A549 (cell line): ENCODE measurements around the gene BCO1. TPM values are rescaled to one million over a fixed set of nuclear protein-coding genes. Genes with fewer than 3 reads are reported as not detected.

Source experiments
- ATAC-seq, 2 experiments: fragments of 200-7000 bp in 1 of 2; fragments of >200 bp in 1 of 2; cut with Nextera tagmentation in 1 of 2; cut with Tn5 transposase in 1 of 2; 3 replicates each; pipeline versions ENCODE4 v1.8.0 to v1.9.1; 2018 to 2020; ENCODE audit warnings: mild to moderate bottlenecking in 1 of 2, moderate library complexity in 1 of 2
- CTCF ChIA-PET: fragments of 300-600 bp; sonication (Branson Sonifier 250); formaldehyde crosslinking; extraction: SDS; loops from one replicate; lab custom pipeline; 2021; ENCODE audit warnings: antibody characterized with exemption, inconsistent platforms; lab: Yijun Ruan, JAX
- POLR2A ChIA-PET: fragments of 350-600 bp; formaldehyde crosslinking; extraction: SDS; loops from one replicate; lab custom pipeline; 2021; ENCODE audit warnings: antibody characterized with exemption, inconsistent platforms; lab: Yijun Ruan, JAX
- DNase-seq, 2 experiments: peaks; one replicate each; pipeline versions ENCODE4 v3.0.0 to v3.0.0-alpha.2; 2011 to 2016; ENCODE audit warnings: low read depth in 1 of 2, low spot score in 1 of 2
- FAIRE-seq: peaks from 2 replicates; lab custom pipeline; 2011; peaks lifted over from hg19 to GRCh38; lab: Jason Lieb, UNC
- H3K27ac ChIP-seq, 2 experiments: fragments of >200 bp; sonication (Bioruptor Twin); formaldehyde crosslinking; 3 replicates each; pipeline ENCODE4 v1.5.1; 2016 to 2017
- H3K4me1 ChIP-seq: fragments of >200 bp; sonication (Bioruptor Twin); formaldehyde crosslinking; 3 replicates; pipeline ENCODE4 v1.6.1; 2016
- H3K4me2 ChIP-seq: fragments of >200 bp; sonication (Bioruptor Twin); formaldehyde crosslinking; 3 replicates; pipeline ENCODE4 v1.6.1; 2016
- H3K4me3 ChIP-seq: fragments of >200 bp; sonication (Bioruptor Twin); formaldehyde crosslinking; 3 replicates; pipeline ENCODE4 v1.5.1; 2016
- H3K9me3 ChIP-seq: fragments of >200 bp; sonication (Bioruptor Twin); formaldehyde crosslinking; 3 replicates; pipeline ENCODE4 v1.6.1; 2016
- ATOH8 ChIP-seq: fragments of 250-450 bp; sonication (Bioruptor Pico); IDR thresholded peaks from 2 replicates; pipeline ENCODE4 v1.5.0; 2020; ENCODE audit warnings: low read depth, mild to moderate bottlenecking, moderate library complexity
- CBX2 ChIP-seq: fragments of 200-600 bp; sonication (generic); IDR thresholded peaks from 2 replicates; pipeline ENCODE4 v1.6.1; 2016; ENCODE audit warnings: low read depth, mild to moderate bottlenecking, borderline replicate concordance
- CBX8 ChIP-seq: fragments of 200-600 bp; sonication (generic); IDR thresholded peaks from 2 replicates; pipeline ENCODE4 v1.6.1; 2016
- CEBPB ChIP-seq, 2 experiments: fragments of >200 bp in 1 of 2; sonication (Bioruptor Twin) in 1 of 2; formaldehyde crosslinking in 1 of 2; IDR thresholded peaks; 2 replicates each; pipeline ENCODE4 v1.6.1; 2012 to 2016
- E2F6 ChIP-seq: IDR thresholded peaks from 2 replicates; pipeline ENCODE4 v1.6.1; 2012; ENCODE audit warnings: low read depth, borderline replicate concordance
- EHF ChIP-seq: fragments of 250-450 bp; sonication (Bioruptor Pico); IDR thresholded peaks from 2 replicates; pipeline ENCODE4 v1.5.0; 2020; ENCODE audit warnings: mild to moderate bottlenecking
- EHMT2 ChIP-seq: fragments of 200-600 bp; sonication (generic); IDR thresholded peaks from 2 replicates; pipeline ENCODE4 v1.6.1; 2016; ENCODE audit warnings: antibody characterized with exemption, low read depth, mild to moderate bottlenecking, moderate library complexity
- ELK1 ChIP-seq: fragments of 150-350 bp; IDR thresholded peaks from 2 replicates; pipeline ENCODE4 v1.6.1; 2014; ENCODE audit warnings: low read depth, mild to moderate bottlenecking, low read length
- EP300 ChIP-seq, 2 experiments: fragments of >200 bp; sonication (Bioruptor Twin); formaldehyde crosslinking; IDR thresholded peaks; 2 replicates in 1 of 2; 3 replicates in 1 of 2; pipeline ENCODE4 v1.6.1; 2016 to 2017
- FOSB ChIP-seq: fragments of 250-450 bp; sonication (Bioruptor Pico); IDR thresholded peaks from 2 replicates; pipeline ENCODE4 v1.5.0; 2020; ENCODE audit warnings: mild to moderate bottlenecking, moderate library complexity
- HDAC2 ChIP-seq: fragments of 200-600 bp; sonication (generic); IDR thresholded peaks from 2 replicates; pipeline ENCODE4 v1.6.1; 2016
- HOXA7 ChIP-seq: fragments of 250-450 bp; sonication (Bioruptor Pico); IDR thresholded peaks from 2 replicates; pipeline ENCODE4 v1.5.0; 2020; ENCODE audit warnings: mild to moderate bottlenecking, moderate library complexity
- HOXB13 ChIP-seq: fragments of 250-450 bp; sonication (Bioruptor Pico); IDR thresholded peaks from 2 replicates; pipeline ENCODE4 v1.5.0; 2020; ENCODE audit warnings: low read depth, mild to moderate bottlenecking, moderate library complexity
- HOXB5 ChIP-seq: fragments of 250-450 bp; sonication (Bioruptor Pico); IDR thresholded peaks from 2 replicates; pipeline ENCODE4 v1.5.0; 2020; ENCODE audit warnings: mild to moderate bottlenecking, moderate library complexity
- JUN ChIP-seq, 2 experiments: fragments of >200 bp; sonication (Bioruptor Twin); formaldehyde crosslinking; IDR thresholded peaks; 2 replicates in 1 of 2; 3 replicates in 1 of 2; pipeline ENCODE4 v1.6.1; 2016 to 2017
- MAFK ChIP-seq: fragments of 450-650 bp; IDR thresholded peaks from 2 replicates; pipeline ENCODE4 v1.6.1; 2014; ENCODE audit not compliant: partially characterized antibody
- MAZ ChIP-seq: fragments of 150-350 bp; IDR thresholded peaks from 2 replicates; pipeline ENCODE4 v1.6.1; 2014; ENCODE audit warnings: antibody characterized with exemption, low read depth, low read length, borderline replicate concordance
- NFE2L2 ChIP-seq: fragments of 150-350 bp; conservative IDR thresholded peaks from 2 replicates; pipeline ENCODE4 v1.6.1; 2014; ENCODE audit warnings: low read length
- RAD21 ChIP-seq, 2 experiments: fragments of >200 bp in 1 of 2; sonication (Bioruptor Twin) in 1 of 2; formaldehyde crosslinking in 1 of 2; IDR thresholded peaks in 1 of 2; conservative IDR thresholded peaks in 1 of 2; 2 replicates in 1 of 2; 3 replicates in 1 of 2; pipeline ENCODE4 v1.6.1; 2012 to 2018; ENCODE audit warnings: inconsistent platforms in 1 of 2
- REST ChIP-seq: fragments of 200-600 bp; sonication (generic); IDR thresholded peaks from 2 replicates; pipeline ENCODE4 v1.6.1; 2016; ENCODE audit warnings: antibody characterized with exemption, mild to moderate bottlenecking, moderate library complexity
- SREBF2 ChIP-seq: fragments of 450-650 bp; IDR thresholded peaks from 2 replicates; pipeline ENCODE4 v1.6.1; 2014; ENCODE audit warnings: mild to moderate bottlenecking, moderate library complexity
- TFCP2L1 ChIP-seq: fragments of 250-450 bp; sonication (Bioruptor Pico); IDR thresholded peaks from 2 replicates; pipeline ENCODE4 v1.5.0; 2021; ENCODE audit warnings: mild to moderate bottlenecking
- ZC3H11A ChIP-seq: fragments of 450-650 bp; IDR thresholded peaks from 2 replicates; pipeline ENCODE4 v1.6.1; 2014; ENCODE audit warnings: antibody characterized with exemption, mild to moderate bottlenecking
- ZNF302 ChIP-seq: fragments of 250-450 bp; sonication (Bioruptor Pico); IDR thresholded peaks from 2 replicates; pipeline ENCODE4 v1.9.0; 2021; ENCODE audit warnings: inconsistent platforms, mild to moderate bottlenecking, moderate library complexity
- ZSCAN20 ChIP-seq: fragments of 250-450 bp; sonication (Bioruptor Pico); IDR thresholded peaks from 2 replicates; pipeline ENCODE4 v1.8.0; 2022; ENCODE audit warnings: mild to moderate bottlenecking, moderate library complexity
- WGBS: methylation state at CpG from one replicate; pipeline ENCODE4 v1.1.6; 2017; ENCODE audit errors: missing lambda C conversion rate; 5-methylcytosine and 5-hydroxymethylcytosine counted together
- polyA plus RNA-seq, 4 experiments: library from polyadenylated mRNA; depleted of rRNA in 3 of 4; stranded (reverse); fragments of >200 nt; fragmentation: RNase III in 1 of 4; extraction: RNeasy Plus Mini Kit Qiagen cat#74134 plus additional on column Dnase treatment in 1 of 4; gene quantifications; 2 replicates in 3 of 4; 3 replicates in 1 of 4; pipeline ENCODE4 v1.2.3, GENCODE V29; 2011 to 2017

BCO1 gene
- polyA plus RNA-seq, 2 of the 4 experiments (the other 2 are of a cell fraction) = 5.0 to 6.2 TPM

DNA sequence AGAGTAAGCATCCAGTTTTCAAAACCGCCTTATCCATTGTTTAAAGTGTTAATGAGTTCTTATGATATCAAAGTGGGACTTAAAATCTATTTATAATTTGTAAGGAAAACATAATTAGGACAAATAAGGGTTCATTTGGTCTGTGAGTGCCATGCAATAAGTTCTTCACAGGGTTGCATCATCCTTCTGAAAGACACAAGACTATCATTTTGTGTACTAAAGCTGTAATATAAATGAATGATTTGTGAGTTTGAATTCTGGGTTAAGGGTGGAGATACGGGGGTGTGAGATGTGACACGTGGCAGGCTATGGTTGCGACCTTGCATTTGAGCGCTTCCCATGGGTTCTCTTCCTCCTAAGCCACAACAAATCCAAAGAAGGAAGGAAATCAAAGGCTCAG, 83.0 kb downstream of the BCO1 start:
- H3K9me3 ChIP-seq = no peaks in the 10 kb centered on the region
- H3K4me1 ChIP-seq = peaks cover 32% of the 10 kb centered on the region
- FAIRE-seq (no peak), ATAC-seq (no peak), DNase-seq (no peak)
- TF ChIP-seq ELK1 = no peak
- no peak for TF ChIP-seq HDAC2
- TF ChIP-seq HOXB5 = no peak
- TF ChIP-seq MAZ = no peak
- no peak for TF ChIP-seq EP300 (IDR thresholded peaks at IDR 0.05)
- no peak for TF ChIP-seq FOSB
- TF ChIP-seq HOXA7 (CRISPR knock-in tag) = no peak
- TF ChIP-seq CEBPB (IDR thresholded peaks at IDR 0.05) = no peak
- no peak for TF ChIP-seq NFE2L2
- TF ChIP-seq RAD21 (conservative IDR thresholded peaks at IDR 0.05 in 1 of 2, IDR thresholded peaks at IDR 0.05 in 1 of 2) = no peak
- H3K27ac ChIP-seq = no peak overlapping the region
- 89% methylated on average over 5 of the region's 5 CpGs for WGBS
- no peak overlapping the region for H3K4me3 ChIP-seq
- POLR2A ChIA-PET = no interaction called here
- CTCF ChIA-PET = interaction anchor here (0.6 kb wide), 1 partner anchor 117 kb away, joined by 3 read pairs; no protein-coding TSS in a partner anchor
- H3K4me2 ChIP-seq = no peak overlapping the region

DNA sequence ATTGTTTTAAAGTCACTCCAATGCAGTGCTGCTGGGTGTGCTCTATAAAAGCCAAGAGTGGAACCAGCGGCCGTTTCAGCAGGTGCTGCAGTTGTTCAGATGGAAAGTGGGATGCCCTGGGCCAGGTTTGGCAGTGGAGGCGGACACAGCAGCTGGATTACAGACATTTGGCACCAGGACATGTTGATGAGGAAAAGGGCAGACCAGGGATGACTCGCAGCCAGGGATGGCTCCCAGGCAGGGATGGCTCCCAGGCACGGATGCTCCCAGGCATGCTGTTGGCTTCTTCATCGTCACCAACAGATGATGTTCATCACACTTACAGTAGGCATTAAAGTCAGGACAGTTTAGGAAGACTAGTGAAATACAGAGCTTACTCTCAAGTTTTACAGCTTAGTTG, 86.3 kb downstream of the BCO1 start:
- no peak overlapping the region for H3K27ac ChIP-seq
- no peak overlapping the region for H3K4me3 ChIP-seq
- H3K9me3 ChIP-seq = no peaks in the 10 kb centered on the region
- ATAC-seq (no peak), DNase-seq (no peak), FAIRE-seq (no peak)
- peaks cover 14% of the 10 kb centered on the region for H3K4me1 ChIP-seq
- no peak for TF ChIP-seq EHMT2
- no peak for TF ChIP-seq MAFK
- TF ChIP-seq JUN (IDR thresholded peaks at IDR 0.05) = no peak
- TF ChIP-seq EP300 (IDR thresholded peaks at IDR 0.05) = no peak
- TF ChIP-seq HOXB13 (CRISPR knock-in tag) = no peak
- no peak for TF ChIP-seq ZNF302 (CRISPR knock-in tag)
- TF ChIP-seq ZC3H11A = no peak
- no peak for TF ChIP-seq SREBF2
- TF ChIP-seq CBX8 = no peak
- no peak for TF ChIP-seq ATOH8 (CRISPR knock-in tag)
- no peak for TF ChIP-seq NFE2L2
- TF ChIP-seq E2F6 = no peak
- no peak for TF ChIP-seq ZSCAN20
- TF ChIP-seq EHF = no peak
- no peak for TF ChIP-seq TFCP2L1
- no peak for TF ChIP-seq REST
- no peak for TF ChIP-seq HDAC2
- TF ChIP-seq CBX2 = no peak
- CTCF ChIA-PET = no interaction called here
- WGBS = 89% methylated on average over 6 of the region's 6 CpGs
- H3K4me2 ChIP-seq = no peak overlapping the region
- POLR2A ChIA-PET = no interaction called here
